HG03571 (cell line): ENCODE measurements around the gene ARMC12.

Source experiments
- ATAC-seq: cut with Tn5 transposase; IDR thresholded peaks from one replicate; pipeline ENCODE4 v1.9.1; 2021; ENCODE audit not compliant: unreplicated experiment

Gene ARMC12

GRCh38 chr6:35775031-35775430 is 38.2 kb downstream of the ARMC12 start:
- ATAC-seq, result no peak

GRCh38 chr6:35776364-35777215 is 39.8 kb downstream of the ARMC12 start, which contains the start of gene CLPSL2:
TSS of gene CLPSL2 (plus strand) at chr6:35776598. CDS start at chr6:35776619, 21 bp downstream.
- no peak for ATAC-seq

- no peak for ATAC-seq
Measured at GRCh38 chr6:35777356-35778102, 40.7 kb downstream of the ARMC12 start.

GRCh38 chr6:35778437-35778836 is 41.6 kb downstream of the ARMC12 start:
- no peak for ATAC-seq

GRCh38 chr6:35780719-35781118 is 43.9 kb downstream of the ARMC12 start, which contains the start of gene CLPSL1:
TSS of gene CLPSL1 (plus strand) at chr6:35781019. CDS start at chr6:35781111, 92 bp downstream.
- ATAC-seq, result no peak

- ATAC-seq, result no peak
Measured at GRCh38 chr6:35781290-35781689, 44.5 kb downstream of the ARMC12 start.

- ATAC-seq, result no peak
Measured at GRCh38 chr6:35782424-35782823, 45.6 kb downstream of the ARMC12 start.

- no peak for ATAC-seq
Measured at GRCh38 chr6:35784200-35784599, 47.4 kb downstream of the ARMC12 start.

GRCh38 chr6:35786272-35786671 is 49.4 kb downstream of the ARMC12 start:
- no peak for ATAC-seq

- ATAC-seq, result no peak
Measured at GRCh38 chr6:35786810-35787209, 50.0 kb downstream of the ARMC12 start.

GRCh38 chr6:35787266-35788218 is 50.7 kb downstream of the ARMC12 start:
- ATAC-seq, result no peak

GRCh38 chr6:35788423-35788982 is 51.7 kb downstream of the ARMC12 start:
- no peak for ATAC-seq

- no peak for ATAC-seq
Measured at GRCh38 chr6:35790683-35791082, 53.9 kb downstream of the ARMC12 start.

GRCh38 chr6:35794536-35795452 is 58.0 kb downstream of the ARMC12 start:
- no peak for ATAC-seq

GRCh38 chr6:35795453-35796071 is 58.7 kb downstream of the ARMC12 start:
- no peak for ATAC-seq

- ATAC-seq, result no peak
Measured at GRCh38 chr6:35796236-35796635, 59.4 kb downstream of the ARMC12 start.

GRCh38 chr6:35797837-35798526 is 61.1 kb downstream of the ARMC12 start:
- ATAC-seq, result no peak
